GM08714 (cell line): ENCODE data around the gene MRPS22.
"Not testable (repeated sequence)": the region's sequence is repeated elsewhere in the genome, so short reads cannot be mapped to it uniquely, and the experiment has no call there.

ENCODE experiments used
- H3K4me3 ChIP-seq: fragments of 200-500 bp; sonication (Bioruptor generic); 2 replicates; pipeline ENCODE4 v1.5.1; 2014; ENCODE audit warnings: mild to moderate bottlenecking, low read length, inconsistent platforms
- ZNF274 ChIP-seq: IDR thresholded peaks from 2 replicates; pipeline ENCODE4 v1.6.1; 2012; ENCODE audit warnings: mild to moderate bottlenecking, low read depth, low read length

The MRPS22 gene

DNA sequence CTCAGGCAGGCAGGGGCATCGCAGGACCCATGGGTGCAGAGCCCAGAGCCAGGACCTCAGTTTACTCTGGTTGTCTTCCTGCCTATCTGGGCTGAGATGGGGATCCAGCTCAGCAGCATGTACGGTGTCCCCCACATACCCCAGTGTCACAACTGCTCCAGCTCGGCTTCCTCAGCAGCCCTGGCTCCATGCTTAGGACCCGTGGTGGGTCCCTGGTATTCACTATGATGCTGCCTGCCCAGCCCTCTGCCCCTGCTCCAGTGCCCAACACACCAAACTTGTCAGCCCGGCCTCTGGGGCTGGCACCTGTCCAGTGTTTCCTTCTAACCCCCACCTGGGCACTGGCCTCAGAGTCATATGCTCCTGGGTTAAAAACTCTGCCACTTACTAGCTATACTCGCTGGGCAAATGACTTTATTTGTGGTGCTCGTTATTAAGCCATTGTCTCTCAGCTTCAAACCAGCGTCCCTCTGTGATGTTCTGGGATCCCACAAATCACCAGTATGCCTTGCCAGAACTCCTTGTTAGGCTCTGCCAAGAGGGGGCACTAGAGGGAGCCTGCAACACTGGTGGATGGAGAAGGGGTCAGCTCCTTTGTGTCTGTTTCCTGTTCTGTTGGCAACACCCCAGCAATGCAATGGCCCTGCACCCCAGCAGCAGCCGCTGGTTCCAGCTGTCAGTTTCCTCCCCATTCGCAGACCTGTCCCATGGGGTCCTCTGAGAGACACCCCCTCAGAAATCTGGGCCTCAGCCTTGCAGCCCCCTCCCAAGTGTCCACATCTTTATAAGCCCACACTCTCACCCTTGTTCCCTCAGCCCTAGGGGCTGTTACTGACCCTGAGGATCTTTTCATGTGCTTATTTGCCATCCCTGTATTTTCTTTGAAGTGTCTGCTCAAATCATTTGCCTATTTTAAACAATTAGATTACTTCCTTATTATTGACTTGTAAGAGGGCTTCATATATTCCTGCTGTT is 24.1 kb upstream of the MRPS22 start:
- no peak overlapping the region for H3K4me3 ChIP-seq

DNA sequence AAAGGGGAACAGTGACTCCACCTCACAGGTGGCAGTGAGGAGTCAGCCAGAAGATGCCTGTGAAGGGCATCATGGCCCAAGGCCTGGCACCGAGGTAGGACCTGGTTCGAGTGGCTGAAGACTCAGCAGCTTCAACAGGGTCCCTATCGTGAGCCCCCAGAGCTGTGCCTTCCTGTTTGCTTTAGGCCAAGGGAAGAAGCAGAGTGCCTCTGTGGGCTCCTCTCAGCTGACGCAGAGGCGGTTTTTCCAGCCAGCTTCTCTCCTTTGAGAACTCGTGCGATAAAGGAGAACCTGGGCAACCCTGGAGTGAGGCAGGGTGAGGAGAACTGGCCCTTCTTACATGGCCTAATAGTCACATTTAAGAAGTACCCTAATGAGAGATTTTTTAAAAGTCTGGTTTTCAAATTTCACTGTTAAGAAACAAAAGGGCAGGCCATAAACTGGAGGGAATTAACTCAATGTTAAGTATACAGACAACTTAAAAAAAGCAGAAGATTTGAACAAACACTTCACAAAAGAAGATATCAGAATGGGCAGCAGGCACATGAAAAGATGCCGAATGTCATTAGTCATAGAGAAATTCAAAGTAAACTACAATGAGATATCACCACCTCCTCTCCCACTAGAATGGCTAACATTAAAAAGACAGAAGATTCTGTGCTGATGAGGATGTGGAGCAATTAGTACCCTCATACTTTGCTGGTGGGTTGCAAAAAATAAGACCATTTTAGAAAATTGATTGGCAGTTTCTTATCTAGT is 23.1 kb upstream of the MRPS22 start:
- H3K4me3 ChIP-seq, result no peak overlapping the region
- TF ChIP-seq ZNF274, result no peak

More for the DNA sequence above, 24.1 kb upstream of the MRPS22 start:
- no peak for TF ChIP-seq ZNF274

- TF ChIP-seq ZNF274, result no peak
- H3K4me3 ChIP-seq, result no peak overlapping the region
Observed at GRCh38 chr3:139322346-139322745, 21.5 kb upstream of the MRPS22 start.

DNA sequence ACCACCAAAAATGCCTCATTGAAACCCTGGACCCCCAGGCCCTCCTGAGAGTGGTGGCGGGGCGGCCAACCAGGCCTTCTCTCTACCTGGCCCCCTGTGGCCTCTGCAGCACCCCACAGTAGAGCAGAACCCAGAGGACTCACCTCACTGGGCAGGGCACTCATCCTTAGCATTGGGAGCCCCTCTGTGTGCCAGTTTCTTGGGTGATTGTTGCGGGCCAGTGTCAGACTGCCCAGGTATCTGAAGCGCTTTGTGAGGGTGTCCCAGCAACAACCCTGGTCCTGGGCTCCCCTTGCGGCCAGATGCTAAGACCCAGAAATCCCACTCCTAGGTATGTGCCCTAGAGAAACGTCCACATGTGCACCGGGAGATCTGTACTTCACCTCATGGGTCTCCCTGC is 20.7 kb upstream of the MRPS22 start:
- no peak overlapping the region for H3K4me3 ChIP-seq
- TF ChIP-seq ZNF274, result no peak

DNA sequence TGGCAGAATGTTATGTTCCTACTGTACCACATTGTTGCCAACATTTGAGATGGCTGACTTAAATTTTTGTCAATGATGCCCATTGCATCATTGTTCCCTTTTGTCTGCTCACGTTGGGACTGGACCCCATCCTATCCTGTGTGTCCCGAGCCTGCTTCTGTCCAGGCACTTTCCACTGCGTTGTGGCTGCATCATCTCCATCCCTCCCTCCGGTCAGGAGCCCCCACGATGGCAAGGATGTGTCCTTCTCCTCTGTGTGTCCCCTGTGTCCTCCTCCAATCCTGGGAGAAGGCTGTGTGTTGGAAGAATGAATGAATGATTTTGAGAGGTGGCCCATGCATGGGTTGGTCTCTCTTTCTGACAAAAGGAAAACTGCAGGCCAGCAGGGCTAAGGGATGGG is 19.4 kb upstream of the MRPS22 start:
- no peak overlapping the region for H3K4me3 ChIP-seq
- no peak for TF ChIP-seq ZNF274

DNA sequence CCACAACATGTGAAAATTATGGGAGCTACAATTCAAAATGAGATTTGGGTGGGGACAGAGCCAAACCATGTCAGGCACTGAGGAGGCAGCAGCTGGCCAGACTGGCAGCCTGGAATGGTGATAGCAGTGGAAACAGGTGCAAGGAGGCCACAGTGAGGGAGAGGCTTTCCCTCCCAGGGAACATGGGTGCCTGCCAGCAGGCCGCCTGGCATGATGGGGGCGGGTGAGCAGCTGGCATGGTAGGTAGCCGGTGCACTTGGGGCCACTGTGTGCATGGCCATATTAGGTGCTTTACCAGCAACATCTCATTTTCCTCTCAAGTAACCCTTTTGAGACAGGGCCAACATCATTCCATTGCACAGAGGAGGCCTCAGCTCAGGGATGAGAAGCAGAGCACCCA is 18.3 kb upstream of the MRPS22 start:
- no peak overlapping the region for H3K4me3 ChIP-seq
- TF ChIP-seq ZNF274, result no peak

DNA sequence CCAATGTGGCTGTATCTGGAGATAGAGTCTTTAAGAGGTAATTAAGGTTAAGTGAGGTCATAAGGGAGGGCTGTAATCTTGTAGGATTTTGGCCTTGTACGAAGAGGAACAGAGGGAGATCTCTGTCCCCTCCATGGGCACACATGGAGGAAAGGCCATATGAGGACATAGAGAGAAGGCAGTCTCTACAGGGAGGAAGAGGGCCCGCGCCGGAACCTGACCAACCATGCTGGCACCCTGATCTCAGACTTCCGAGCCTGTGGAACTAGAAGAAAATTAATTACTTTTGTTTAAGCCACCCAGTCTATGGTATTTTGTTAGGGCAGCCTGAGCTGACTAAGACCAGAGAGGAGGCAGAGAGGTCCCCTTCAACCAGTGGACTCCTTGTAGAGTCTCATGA is 17.7 kb upstream of the MRPS22 start:
- H3K4me3 ChIP-seq, result no peak overlapping the region
- no peak for TF ChIP-seq ZNF274

GRCh38 chr3:139326707-139327106 is 17.1 kb upstream of the MRPS22 start:
- no peak overlapping the region for H3K4me3 ChIP-seq
- TF ChIP-seq ZNF274, result no peak

GRCh38 chr3:139327231-139327630 is 16.6 kb upstream of the MRPS22 start:
- H3K4me3 ChIP-seq, result no peak overlapping the region
- TF ChIP-seq ZNF274, result no peak

- no peak for TF ChIP-seq ZNF274
- H3K4me3 ChIP-seq, result no peak overlapping the region
Observed at GRCh38 chr3:139327861-139328260, 16.0 kb upstream of the MRPS22 start.

DNA sequence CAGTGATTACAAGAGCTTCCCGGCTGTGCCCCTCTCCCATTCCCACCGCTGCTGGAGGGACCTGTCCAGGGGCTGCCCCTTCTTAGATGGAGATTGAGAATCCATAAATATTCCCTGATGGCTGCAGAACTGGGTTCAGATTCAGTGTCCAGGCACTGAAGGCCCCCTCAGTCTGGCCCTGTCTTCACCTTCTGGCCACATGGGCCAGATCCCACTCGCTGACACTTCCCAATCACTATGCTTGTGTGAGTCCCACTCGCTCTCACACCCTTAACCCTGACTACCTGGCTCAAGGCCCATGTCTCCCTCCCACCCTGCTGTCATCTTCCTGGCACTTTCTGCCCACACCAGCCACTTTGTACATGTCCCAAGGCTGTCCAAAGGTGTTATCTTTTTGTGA is 15.5 kb upstream of the MRPS22 start:
- no peak for TF ChIP-seq ZNF274
- no peak overlapping the region for H3K4me3 ChIP-seq

DNA sequence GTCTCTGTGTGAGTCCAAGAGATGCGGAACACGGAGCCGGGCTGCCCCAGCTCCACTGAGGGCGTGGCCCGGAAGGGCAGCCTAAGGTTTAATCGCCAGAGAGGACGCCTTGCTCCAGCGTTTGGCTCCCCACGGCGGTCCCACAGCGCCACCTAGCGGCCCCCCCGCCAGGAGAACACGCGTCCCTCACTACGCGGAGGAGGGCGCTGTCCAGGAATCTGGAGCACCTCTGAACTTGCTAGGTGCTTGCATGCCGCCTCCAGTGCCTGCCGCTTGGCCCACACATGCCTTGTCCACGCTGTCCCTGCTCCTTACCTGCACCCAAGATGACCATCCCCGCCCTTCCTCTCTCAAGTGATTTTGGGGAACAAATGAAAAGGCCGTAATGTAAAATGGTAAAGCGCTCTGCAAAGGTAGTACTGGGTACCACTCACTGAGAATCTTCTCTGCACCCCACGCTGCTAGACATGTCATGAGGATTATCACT is 14.4 kb upstream of the MRPS22 start:
- H3K4me3 ChIP-seq, result no peak overlapping the region
- no peak for TF ChIP-seq ZNF274

DNA sequence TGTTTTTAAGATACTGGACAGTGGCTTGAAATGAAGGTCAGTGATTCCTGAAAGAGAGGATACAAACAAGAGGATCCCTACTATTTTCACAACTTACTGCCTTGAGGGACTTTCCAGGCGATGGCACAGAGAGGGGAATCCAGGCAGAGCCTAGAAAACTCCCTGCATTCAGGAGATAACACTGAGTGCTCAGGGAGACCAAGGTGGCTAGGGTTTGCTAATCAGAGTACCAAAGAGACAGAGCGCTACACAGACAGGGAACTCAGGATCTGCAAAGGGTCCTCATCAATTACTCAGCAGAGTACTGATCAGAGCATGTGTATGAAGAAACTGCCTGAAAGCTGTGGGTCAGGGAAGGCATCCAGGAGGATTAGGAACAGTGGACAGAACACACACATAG is 11.7 kb upstream of the MRPS22 start:
- H3K4me3 ChIP-seq, result no peak overlapping the region
- no peak for TF ChIP-seq ZNF274

- not testable (repeated sequence) for H3K4me3 ChIP-seq
Observed at GRCh38 chr3:139334675-139335074, 9.1 kb upstream of the MRPS22 start.

DNA sequence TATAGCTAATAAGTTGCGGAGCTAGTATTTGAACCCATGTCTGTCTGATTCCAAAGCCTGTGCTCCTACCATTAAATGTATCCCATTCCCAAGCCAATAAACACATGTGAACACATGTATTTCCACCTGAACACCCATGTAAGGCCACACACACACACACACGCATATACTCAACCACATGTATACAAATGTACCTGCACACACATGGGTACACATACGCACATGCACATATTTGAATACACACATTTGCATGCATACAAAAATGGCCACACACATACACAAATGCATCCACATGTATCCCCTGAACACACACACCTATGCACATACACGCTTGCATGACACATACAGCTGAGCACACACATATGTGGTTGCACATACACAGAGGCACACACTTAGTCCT is 5.4 kb upstream of the MRPS22 start:
- H3K4me3 ChIP-seq, result no peak overlapping the region
- no peak for TF ChIP-seq ZNF274
